HUDEP-2 (cell line): ENCODE results near the gene ARIH2.
"Not testable (repeated sequence)": the region's sequence is repeated elsewhere in the genome, so short reads cannot be mapped to it uniquely, and the experiment has no call there.

Source experiments
- DNase-seq, 76 experiments: peaks; one replicate each; lab custom pipeline; 2025; ENCODE audit not compliant: unreplicated experiment in 76 of 76; lab: John Stamatoyannopoulos, UW

Gene ARIH2

DNA sequence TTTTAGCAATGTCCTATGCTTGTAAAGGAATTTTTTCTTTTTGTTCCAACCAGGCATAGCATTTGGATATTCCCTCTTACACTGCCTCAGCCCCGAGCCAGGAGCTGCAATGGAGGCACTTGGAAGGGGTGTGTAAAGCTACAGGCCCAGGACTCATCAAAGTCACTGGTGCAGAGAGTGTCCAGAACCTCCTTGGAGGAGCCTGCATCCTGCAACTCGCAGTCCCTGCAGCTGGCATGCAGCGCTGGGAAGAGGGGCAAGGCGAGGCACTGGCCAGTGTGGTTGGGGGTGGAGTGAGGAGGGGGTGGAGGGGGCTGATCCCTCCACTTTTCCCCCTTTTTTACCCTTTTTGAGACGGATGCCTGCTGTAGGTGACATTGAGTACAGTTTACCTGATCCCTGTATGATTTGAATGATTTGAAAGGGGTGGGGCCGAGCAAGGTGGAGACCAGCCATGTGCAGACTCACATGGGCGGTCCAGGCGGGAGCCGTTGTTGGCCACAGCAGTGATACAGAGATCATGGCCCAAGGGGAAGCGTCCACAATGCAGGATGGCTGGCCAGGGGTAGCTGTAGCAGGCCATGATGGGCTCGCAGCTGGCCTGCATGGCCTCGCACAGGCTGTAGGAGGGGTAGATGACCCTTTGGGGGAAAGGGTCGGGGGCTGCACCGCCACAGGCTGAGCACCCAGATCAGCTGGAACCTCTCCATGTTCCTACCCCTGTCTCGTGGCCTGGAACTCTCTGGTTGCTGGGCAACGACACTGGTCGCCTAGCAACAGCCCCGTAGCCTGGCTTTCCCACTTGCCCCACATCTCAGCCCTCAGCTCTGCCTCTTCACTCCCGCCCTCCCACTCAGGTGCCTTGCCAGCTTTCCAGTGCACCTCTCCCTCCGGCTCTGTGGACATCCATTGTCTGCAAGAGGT is 79.3 kb downstream of the ARIH2 start:
- DNase-seq: no peak

DNA sequence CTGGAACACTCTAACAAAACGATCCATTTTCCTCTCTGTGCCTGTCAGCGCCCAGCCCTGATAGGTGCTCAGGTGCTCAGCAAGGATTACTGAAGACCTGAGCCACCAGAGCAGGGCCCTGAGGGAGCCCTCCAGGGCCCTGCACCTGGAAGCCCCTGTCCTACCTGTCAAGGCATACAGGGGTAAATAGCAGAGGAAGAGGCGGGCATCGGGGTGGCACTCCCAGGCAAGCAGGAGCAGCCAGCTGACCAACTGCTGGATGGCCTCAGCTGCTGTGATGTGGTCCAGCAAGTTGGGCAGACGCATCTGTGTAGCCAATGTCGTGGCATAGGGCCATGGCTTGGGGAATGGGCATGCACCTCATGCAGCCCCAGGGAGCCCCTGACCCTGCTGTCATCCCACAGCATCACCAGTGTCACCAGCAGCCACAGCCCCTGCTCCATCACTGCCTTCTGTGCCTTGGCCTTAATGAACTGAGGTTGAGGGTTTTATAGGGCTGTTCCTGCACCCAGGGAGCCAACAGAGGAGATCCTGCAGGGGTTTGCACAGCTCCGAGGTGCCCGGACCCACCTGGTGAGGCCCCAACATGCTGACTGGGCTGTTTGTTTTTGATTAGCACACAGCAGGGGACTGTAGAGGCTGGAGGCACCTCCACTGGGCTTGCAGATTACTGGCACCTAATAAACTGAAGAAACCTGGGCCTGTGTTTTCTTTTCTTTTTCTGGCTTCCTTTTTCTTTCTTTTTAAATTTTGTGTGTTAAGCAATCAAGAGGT is 80.6 kb downstream of the ARIH2 start:
- DNase-seq: no peak

DNA sequence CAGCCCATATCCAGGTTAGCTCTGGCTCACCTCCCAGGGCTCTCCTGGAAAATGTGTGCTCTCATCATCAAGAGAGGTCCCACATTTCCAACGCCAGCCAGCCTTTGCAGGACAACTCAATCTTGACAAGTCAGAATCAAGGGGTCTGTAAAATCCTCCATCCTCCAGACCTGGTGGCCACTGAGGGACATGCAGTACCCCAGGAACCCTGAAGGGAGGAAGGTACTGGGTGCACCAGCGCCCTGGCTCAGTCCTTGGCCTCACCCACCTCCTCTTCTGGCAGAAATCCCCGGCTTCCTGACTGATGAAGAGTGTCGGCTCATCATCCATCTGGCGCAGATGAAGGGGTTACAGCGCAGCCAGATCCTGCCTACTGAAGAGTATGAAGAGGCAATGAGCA is 82.5 kb downstream of the ARIH2 start:
- no peak for DNase-seq

DNA sequence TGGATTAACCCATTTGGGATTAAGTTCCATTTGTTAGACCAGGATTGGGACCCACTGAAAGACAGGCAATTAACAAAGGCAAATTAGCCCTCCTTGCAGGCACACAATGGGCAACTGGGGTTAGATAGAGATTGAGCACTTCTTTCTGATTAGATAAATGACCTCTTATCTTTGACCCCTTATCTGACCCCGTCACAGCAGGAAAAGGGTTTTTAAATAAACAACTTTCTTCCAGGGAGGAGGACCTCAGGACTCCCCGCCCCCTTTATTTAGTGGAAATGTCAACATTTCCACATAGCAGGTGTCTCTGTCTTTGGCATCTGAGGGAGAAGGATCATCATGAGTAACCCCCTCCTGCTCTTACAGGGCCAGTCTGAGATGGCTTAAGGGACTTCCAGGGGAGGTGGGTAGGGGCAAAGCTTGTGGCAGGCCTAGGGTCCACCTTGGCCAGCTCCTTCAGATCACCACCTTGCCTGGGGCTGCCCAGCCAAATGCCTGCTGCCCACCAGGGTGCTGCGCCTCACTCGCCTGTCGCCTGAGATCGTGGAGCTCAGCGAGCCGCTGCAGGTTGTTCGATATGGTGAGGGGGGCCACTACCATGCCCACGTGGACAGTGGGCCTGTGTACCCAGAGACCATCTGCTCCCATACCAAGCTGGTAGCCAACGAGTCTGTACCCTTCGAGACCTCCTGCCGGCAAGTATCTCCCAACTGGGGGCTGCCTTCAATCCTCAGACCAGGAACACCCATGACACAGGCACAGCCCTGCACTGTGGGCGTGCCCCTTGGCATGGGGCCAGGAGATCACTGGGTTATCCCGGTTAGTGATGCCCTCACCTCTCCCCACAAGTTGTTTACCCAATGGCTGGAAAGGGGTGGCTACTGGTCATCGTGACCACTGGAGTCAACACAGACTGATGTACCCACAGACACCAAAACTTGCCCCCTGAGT is 86.0 kb downstream of the ARIH2 start:
- DNase-seq: peak in 71 of 76 experiments; percentile 13 to 84 (median 66)

DNA sequence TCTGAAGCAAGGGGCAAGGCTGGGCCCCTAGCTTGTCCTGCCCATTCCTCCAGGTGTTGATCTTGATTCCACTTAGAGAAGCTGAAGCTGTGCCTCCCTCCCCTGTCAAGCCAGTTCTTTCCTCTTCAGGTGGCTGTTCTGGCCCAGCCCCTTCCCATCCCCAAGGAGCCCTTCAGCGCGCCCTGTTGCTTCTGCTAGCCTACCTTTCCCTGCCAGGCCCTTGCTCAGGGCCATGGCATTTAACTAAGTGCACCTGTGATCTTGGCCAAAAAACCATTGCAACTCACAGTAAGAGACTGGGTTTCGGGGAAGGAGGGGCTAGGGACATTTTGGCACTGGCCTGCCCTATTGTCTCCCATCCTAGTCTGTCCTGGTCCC is 86.7 kb downstream of the ARIH2 start:
- no peak for DNase-seq

DNA sequence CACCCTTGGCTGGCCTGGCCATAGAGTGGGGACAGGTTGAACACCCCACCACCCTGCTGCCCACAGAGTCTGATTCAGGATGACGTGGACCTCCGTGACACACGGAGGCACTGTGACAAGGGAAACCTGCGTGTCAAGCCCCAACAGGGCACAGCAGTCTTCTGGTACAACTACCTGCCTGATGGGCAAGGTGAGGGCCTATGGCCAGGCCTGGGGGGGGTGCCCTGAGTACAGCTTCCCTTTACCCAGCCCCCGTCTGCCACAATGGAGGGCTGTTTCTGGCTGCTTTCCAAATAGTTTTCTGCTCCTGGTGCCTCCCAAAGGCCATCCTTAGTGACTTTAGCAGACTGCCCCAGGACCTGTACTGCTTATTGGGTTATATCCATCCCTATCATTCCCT is 87.4 kb downstream of the ARIH2 start:
- DNase-seq: no peak

DNA sequence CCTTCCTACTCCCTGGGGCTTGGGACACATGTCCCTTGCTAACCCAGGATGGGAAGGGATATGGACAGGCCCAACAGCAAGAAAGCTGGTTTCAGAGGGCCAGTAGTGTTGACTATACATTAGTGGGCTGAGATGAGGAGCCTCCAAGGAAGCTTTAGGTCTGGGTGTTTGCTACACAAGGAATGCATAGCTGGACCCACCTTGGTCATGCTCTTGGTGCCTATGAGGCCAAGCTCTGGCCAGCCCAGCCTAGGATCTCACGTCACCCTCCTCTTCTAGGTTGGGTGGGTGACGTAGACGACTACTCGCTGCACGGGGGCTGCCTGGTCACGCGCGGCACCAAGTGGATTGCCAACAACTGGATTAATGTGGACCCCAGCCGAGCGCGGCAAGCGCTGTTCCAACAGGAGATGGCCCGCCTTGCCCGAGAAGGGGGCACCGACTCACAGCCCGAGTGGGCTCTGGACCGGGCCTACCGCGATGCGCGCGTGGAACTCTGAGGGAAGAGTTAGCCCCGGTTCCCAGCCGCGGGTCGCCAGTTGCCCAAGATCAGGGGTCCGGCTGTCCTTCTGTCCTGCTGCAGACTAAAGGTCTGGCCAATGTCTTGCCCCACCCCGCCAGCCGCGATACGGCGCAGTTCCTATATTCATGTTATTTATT is 87.9 kb downstream of the ARIH2 start:
- peak in 2 of 76 experiments; percentile 28 to 30 for DNase-seq

DNA sequence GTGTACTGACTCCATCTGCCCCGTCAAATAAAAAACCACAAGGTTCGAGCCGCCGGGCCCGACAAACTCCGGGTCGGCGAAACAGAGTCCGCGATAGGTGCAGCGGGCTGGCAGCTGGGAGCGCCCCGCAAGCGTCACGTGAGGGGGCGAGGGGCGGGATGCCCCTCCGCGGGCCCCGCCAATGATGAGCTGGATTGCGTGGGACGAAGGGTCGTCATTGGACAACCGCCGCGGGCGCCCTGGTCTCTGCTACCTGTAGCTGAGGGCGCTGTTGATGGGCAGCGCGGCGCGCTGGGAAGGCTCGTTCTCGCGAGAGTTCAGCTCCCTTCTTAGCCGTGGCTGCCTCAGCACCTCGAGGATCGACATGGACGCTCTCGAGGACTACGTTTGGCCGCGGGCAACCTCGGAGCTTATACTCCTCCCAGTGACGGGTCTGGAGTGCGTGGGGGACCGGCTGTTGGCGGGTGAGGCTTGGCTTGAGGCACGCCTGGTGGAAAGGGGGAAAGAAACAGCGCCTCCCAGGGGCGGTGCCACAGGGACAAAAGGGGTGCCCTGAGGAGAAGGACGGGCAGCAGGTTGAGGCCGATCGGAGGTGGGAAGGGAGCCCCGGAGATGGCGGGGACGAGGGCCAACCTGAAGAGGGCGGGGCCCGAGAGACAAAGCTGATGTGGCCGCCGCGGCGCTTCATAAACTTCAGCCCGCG is 88.6 kb downstream of the ARIH2 start, which contains the start of gene WDR6:
Gene WDR6, plus strand, starts transcription at position 324 of the 703 bp plus-strand sequence. Its CDS starts 41 bp downstream, at position 365.
- peak in 75 of 76 experiments; percentile 66 to 98 (median 94) for DNase-seq

DNA sequence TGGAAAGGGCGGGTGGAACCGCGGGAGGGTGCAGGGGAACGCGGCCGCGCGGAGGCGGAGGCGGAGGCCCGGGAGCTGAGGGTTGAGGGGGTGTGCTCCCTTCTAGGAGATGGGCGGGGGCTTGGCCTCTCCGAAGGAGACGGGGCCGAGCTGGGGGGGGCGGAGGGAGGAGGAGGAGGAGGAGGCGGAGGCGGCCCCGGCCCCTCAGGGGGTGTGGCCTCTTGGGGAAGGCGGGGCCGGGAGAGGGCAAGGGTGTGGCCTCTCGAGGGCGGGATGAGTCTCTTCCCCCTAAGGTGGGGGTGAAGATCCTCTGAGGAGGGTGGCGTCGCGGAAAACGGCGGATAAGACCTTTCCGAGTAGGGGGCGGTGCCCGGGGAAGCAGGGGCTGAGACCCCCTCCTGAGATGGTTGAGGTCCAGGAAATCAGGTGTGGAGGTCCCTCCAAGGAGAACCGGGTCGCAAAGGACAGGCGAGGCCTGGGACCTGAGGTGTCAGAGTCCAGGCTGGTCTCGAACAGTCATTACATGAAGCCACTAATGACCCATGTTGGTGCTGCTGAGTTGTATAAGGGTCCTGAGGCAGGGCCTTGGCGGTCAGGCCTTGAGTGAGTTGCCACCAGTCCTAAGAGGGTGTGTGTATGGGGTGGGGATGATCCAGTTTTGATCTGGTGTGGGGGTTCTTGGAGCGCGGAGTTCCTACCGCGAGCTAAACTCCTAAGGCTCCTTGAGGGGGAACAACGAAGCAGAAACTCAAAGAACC is 89.3 kb downstream of the ARIH2 start:
- DNase-seq: peak in 74 of 76 experiments; percentile 51 to 98 (median 92)

DNA sequence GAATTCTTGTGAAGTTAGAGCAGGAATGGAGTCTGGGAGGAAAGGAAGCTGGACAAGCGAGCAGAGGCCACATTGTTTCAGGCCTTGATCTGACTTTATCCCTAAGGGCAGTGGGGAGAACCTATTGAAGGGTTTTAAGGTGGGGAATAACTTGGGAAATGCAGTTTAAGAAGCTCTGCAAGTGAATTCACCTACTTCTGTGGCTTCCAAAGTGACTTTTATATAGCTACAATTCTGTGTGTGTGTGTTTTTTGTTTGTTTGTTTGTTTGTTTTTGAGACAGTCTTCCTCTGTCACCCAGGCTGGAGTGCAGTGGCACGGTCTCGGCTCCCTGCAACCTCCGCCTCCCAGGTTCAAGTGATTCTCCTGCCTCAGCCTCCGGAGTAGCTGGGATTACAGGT is 90.0 kb downstream of the ARIH2 start:
- DNase-seq: not testable (repeated sequence)

DNA sequence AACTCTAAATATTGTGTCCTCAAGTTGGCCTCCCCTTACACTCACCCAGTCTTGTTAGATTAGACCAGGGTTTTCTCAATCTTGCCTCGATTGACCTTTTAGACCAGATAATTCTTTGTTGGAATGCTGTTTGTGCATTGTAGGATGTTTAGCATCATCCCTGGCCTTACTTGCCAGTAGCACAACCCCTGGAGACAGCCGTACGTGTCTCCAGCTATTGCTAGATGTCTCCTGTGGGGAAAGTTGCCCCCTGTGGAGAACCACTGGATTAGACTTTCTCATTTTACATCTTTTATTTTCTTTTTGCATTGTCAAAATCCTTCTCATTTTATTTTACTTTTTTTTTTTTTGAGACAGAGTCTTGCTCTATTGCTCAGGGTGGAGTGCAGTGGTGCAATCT is 90.8 kb downstream of the ARIH2 start:
- no peak for DNase-seq

DNA sequence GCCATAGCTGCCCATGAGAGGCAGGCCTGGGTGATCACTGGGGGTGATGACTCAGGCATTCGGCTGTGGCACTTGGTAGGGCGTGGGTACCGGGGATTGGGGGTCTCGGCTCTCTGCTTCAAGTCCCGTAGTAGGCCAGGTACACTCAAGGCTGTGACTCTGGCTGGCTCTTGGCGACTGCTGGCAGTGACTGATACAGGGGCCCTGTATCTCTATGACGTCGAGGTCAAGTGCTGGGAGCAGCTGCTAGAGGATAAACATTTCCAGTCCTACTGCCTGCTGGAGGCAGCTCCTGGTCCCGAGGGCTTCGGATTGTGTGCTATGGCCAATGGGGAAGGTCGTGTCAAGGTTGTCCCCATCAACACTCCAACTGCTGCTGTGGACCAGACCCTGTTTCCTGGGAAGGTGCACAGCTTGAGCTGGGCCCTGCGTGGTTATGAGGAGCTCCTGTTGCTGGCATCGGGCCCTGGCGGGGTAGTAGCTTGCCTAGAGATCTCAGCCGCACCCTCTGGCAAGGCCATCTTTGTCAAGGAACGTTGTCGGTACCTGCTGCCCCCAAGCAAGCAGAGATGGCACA is 93.9 kb downstream of the ARIH2 start:
- peak in 4 of 76 experiments; percentile 3 to 30 (median 12) for DNase-seq

DNA sequence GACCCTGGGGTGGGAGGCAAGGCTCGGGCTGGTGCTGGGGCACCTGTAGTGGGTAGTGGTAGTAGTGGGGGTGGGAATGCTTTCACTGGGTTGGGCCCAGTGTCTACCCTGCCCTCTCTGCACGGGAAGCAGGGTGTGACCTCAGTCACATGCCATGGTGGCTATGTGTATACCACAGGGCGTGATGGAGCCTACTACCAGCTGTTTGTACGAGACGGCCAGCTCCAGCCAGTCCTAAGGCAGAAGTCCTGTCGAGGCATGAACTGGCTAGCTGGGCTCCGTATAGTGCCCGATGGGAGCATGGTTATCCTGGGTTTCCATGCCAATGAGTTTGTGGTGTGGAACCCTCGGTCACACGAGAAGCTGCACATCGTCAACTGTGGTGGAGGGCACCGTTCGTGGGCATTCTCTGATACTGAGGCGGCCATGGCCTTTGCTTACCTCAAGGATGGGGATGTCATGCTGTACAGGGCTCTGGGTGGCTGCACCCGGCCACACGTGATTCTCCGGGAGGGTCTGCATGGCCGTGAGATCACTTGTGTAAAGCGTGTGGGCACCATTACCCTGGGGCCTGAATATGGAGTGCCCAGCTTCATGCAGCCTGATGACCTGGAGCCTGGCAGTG is 94.6 kb downstream of the ARIH2 start:
- DNase-seq: peak in 7 of 76 experiments; percentile 6 to 31 (median 22)

DNA sequence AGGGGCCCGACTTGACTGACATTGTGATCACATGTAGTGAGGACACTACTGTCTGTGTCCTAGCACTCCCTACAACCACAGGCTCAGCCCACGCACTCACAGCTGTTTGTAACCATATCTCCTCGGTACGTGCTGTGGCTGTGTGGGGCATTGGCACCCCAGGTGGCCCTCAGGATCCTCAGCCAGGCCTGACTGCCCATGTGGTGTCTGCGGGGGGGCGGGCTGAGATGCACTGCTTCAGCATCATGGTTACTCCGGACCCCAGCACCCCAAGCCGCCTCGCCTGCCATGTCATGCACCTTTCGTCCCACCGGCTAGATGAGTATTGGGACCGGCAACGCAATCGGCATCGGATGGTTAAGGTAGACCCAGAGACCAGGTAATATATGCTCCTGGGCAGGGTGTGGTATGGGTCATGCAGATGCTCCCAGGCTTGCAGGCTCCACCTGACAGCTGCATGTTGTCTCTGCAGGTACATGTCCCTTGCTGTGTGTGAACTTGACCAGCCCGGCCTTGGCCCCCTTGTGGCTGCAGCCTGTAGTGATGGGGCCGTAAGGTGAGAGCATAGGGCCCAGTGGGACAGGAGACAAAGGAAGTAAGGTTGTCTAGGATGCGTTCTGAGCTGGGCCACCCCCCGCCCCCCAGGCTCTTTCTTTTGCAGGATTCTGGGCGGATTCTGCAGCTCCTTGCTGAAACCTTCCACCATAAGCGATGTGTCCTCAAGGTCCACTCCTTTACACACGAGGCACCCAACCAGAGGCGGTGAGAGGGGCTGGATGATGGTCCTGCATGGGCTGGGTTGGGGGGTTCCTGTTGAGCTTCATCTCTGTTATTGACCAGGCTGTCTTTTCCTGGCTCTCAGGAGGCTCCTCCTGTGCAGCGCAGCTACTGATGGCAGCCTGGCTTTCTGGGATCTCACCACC is 95.4 kb downstream of the ARIH2 start:
- peak in 51 of 76 experiments; percentile 19 to 80 (median 44) for DNase-seq

DNA sequence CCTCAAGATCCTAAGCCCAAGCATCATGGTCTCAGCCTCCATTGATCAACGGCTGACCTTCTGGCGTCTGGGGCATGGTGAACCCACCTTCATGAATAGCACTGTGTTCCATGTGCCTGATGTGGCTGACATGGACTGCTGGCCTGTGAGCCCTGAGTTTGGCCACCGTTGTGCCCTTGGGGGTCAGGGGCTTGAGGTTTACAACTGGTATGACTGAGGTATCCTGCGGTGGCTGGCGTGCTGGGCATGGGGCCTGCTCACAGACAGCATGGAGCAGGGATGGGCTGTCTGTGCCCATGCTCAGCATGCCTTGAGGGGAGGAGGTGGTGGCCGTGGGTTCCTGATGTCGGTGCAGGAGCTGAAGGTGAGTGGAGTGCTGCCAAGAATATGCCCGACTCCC is 96.4 kb downstream of the ARIH2 start:
- no peak for DNase-seq

DNA sequence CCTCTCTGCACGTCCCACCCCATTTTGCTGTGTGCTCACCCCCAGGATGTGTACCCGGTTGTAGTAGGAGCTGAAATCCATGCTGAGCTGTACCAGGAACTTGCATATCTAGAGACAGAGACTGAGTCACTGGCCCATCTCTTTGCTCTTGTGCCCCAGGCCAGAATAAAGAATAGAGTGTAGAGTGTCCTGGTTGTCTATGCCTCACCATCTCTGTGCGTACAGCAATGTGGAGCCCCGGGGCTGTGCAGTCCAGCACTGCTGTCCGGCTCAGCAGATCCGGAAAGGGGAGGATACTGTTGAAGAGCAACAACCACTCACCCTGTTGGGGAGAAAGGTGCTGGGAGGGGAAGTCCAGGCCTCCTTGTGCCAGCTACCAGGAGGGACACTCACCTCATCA is 97.1 kb downstream of the ARIH2 start:
- no peak for DNase-seq
